Panc1 (cell line): ENCODE data around the gene DEFB132. TPM values are rescaled to one million over a fixed set of nuclear protein-coding genes. Genes with fewer than 3 reads are reported as not detected.

Experiments
- ATAC-seq: fragments of 200-7000 bp; cut with Tn5 transposase; 2 replicates; pipeline ENCODE4 v1.9.1; 2020; ENCODE audit warnings: mild to moderate bottlenecking, moderate library complexity
- Bru-seq: library from RNA; stranded (reverse); fragments of 400-500 nt; gene quantifications from one replicate; lab custom pipeline; 2021; lab: Mats Ljungman, UMichigan
- BruChase-seq, 2 experiments: library from RNA; stranded (reverse); fragments of 400-500 nt; gene quantifications; one replicate each; lab custom pipeline; 2021; lab: Mats Ljungman, UMichigan
- BruUV-seq: library from RNA; stranded (reverse); fragments of 400-500 nt; replicated peaks from 2 replicates; lab custom pipeline; 2021; lab: Mats Ljungman, UMichigan
- CTCF ChIA-PET: fragments of 300-600 bp; sonication (Branson Sonifier 250); formaldehyde crosslinking; loops from one replicate; lab custom pipeline; 2022; ENCODE audit warnings: antibody characterized with exemption; lab: Charles Lee
- POLR2A ChIA-PET: fragments of 300-600 bp; sonication (Branson Sonifier 250); formaldehyde crosslinking; loops from one replicate; lab custom pipeline; 2022; ENCODE audit warnings: antibody characterized with exemption; lab: Charles Lee
- DNase-seq: peaks from one replicate; pipeline ENCODE4 v3.0.0-alpha.2; 2010; ENCODE audit warnings: low read depth, low spot score
- H3K27ac ChIP-seq: 2 replicates; pipeline ENCODE4 v1.5.1; 2011; ENCODE audit warnings: mild to moderate bottlenecking, low read length, inconsistent platforms
- H3K27me3 ChIP-seq: fragments of 200-500 bp; sonication (Bioruptor generic); 2 replicates; pipeline ENCODE4 v1.6.0; 2014; ENCODE audit warnings: low read length, inconsistent platforms; ENCODE audit not compliant: control insufficient read depth, insufficient read depth
- H3K36me3 ChIP-seq: fragments of 200-500 bp; sonication (Bioruptor generic); 2 replicates; pipeline ENCODE4 v1.5.1; 2014; ENCODE audit warnings: inconsistent platforms, mild to moderate bottlenecking, low read length, moderate library complexity; ENCODE audit not compliant: control insufficient read depth, insufficient read depth
- H3K4me1 ChIP-seq: 2 replicates; pipeline ENCODE4 v1.5.1; 2011; ENCODE audit warnings: inconsistent platforms, mild to moderate bottlenecking, low read length, moderate library complexity; ENCODE audit not compliant: control insufficient read depth, insufficient read depth
- H3K4me3 ChIP-seq, 2 experiments: 2 replicates each; pipeline ENCODE4 v1.5.1; 2011 to 2012; ENCODE audit warnings: low read depth in 2 of 2, low read length in 2 of 2, mild to moderate bottlenecking in 2 of 2, inconsistent platforms in 1 of 2, moderate library complexity in 1 of 2
- H3K9me3 ChIP-seq: fragments of 200-500 bp; sonication (Bioruptor generic); 2 replicates; pipeline ENCODE4 v1.5.1; 2014; ENCODE audit warnings: low read depth, mild to moderate bottlenecking, inconsistent platforms, low read length, moderate library complexity; ENCODE audit not compliant: control insufficient read depth, insufficient read depth
- POLR2AphosphoS5 ChIP-seq: IDR thresholded peaks from 2 replicates; pipeline ENCODE4 v1.6.1; 2012; ENCODE audit warnings: mild to moderate bottlenecking, low read depth, low read length, moderate library complexity
- SIN3A ChIP-seq: IDR thresholded peaks from 2 replicates; pipeline ENCODE4 v1.6.1; 2012; ENCODE audit warnings: low read depth, mild to moderate bottlenecking, low read length, moderate library complexity, borderline replicate concordance; ENCODE audit not compliant: insufficient read depth
- TCF7L2 ChIP-seq: IDR thresholded peaks from 2 replicates; pipeline ENCODE4 v1.6.1; 2011; ENCODE audit warnings: mild to moderate bottlenecking, low read depth, low read length, inconsistent platforms
- in situ Hi-C: cut with HindIII; loops from 2 replicates; pipeline ENCODE4 v1.10.0; 2016; ENCODE audit warnings: low sequenced_read_pairs, low pct_unique_long_range_greater_than_20kb
- intact Hi-C: fragments of 100-400 bp; cut with micrococcal nuclease; formaldehyde crosslinking; loops from one replicate; pipeline ENCODE4 v1.10.0; 2022; ENCODE audit not compliant: unreplicated experiment
- long read RNA-seq: library from polyadenylated mRNA; unstranded; transcript quantifications from one replicate; pipeline ENCODE4 v2.0.0, GENCODE V29; 2021; ENCODE audit not compliant: unreplicated experiment
- polyA plus RNA-seq: library from polyadenylated mRNA; unstranded; fragments of >200 nt; gene quantifications from one replicate; pipeline ENCODE4 v1.2.1, GENCODE V29; 2012; ENCODE audit warnings: missing spikeins; ENCODE audit not compliant: insufficient read length
- total RNA-seq: library from RNA; stranded (reverse); gene quantifications from one replicate; pipeline ENCODE4 v1.2.1, GENCODE V29; 2021; ENCODE audit not compliant: unreplicated experiment
- TF ChIP-seq, protein P1 (sequence below), 2 experiments: IDR thresholded peaks; 2 replicates each; pipeline ENCODE4 v1.6.1; 2011 to 2012; ENCODE audit warnings: low read depth in 2 of 2, control low read depth in 1 of 2, low read length in 1 of 2, mild to moderate bottlenecking in 1 of 2, moderate library complexity in 1 of 2; ENCODE audit not compliant: insufficient read depth in 1 of 2
- TF ChIP-seq, protein P2 (sequence below): fragments of 450-650 bp; IDR thresholded peaks from 2 replicates; pipeline ENCODE4 v1.5.1; 2017; ENCODE audit warnings: mild to moderate bottlenecking

Gene DEFB132, protein sequence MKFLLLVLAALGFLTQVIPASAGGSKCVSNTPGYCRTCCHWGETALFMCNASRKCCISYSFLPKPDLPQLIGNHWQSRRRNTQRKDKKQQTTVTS
- total RNA-seq (0.10 TPM), Bru-seq, nascent RNA (percentile 14 among the genes with signal in this experiment), BruChase-seq, experiment 1, labeled RNA remaining after a 2-hour chase (percentile 28 among the genes with signal in this experiment), BruChase-seq, experiment 2, labeled RNA remaining after a 6-hour chase (percentile 29 among the genes with signal in this experiment)
- 0.10 TPM for polyA plus RNA-seq
- long read RNA-seq, result 0 reads

GRCh38 chr20:257419-257818, at the start of gene DEFB132:
TSS of gene DEFB132 (plus strand) at chr20:257724. CDS start at chr20:257779, 55 bp downstream.
- no peaks in the 10 kb centered on the region; the same call in 1 of the 2 replicates for H3K27me3 ChIP-seq
- no peaks in the 10 kb centered on the region for H3K4me1 ChIP-seq
- ChIA-PET POLR2A (no interaction called here), CTCF (no interaction called here)
- no peaks in the 10 kb centered on the region for H3K9me3 ChIP-seq
- no peak for TF ChIP-seq POLR2AphosphoS5
- TF ChIP-seq TCF7L2, result no peak
- TF ChIP-seq SIN3A, result no peak
- TF ChIP-seq, protein P1, sequence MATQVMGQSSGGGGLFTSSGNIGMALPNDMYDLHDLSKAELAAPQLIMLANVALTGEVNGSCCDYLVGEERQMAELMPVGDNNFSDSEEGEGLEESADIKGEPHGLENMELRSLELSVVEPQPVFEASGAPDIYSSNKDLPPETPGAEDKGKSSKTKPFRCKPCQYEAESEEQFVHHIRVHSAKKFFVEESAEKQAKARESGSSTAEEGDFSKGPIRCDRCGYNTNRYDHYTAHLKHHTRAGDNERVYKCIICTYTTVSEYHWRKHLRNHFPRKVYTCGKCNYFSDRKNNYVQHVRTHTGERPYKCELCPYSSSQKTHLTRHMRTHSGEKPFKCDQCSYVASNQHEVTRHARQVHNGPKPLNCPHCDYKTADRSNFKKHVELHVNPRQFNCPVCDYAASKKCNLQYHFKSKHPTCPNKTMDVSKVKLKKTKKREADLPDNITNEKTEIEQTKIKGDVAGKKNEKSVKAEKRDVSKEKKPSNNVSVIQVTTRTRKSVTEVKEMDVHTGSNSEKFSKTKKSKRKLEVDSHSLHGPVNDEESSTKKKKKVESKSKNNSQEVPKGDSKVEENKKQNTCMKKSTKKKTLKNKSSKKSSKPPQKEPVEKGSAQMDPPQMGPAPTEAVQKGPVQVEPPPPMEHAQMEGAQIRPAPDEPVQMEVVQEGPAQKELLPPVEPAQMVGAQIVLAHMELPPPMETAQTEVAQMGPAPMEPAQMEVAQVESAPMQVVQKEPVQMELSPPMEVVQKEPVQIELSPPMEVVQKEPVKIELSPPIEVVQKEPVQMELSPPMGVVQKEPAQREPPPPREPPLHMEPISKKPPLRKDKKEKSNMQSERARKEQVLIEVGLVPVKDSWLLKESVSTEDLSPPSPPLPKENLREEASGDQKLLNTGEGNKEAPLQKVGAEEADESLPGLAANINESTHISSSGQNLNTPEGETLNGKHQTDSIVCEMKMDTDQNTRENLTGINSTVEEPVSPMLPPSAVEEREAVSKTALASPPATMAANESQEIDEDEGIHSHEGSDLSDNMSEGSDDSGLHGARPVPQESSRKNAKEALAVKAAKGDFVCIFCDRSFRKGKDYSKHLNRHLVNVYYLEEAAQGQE (IDR thresholded peaks at IDR 0.05; ENCODE audit: insufficient read depth in 1 of 2, low read depth in 2 of 2, low read length in 1 of 2), result no peak
- TF ChIP-seq, protein P2, sequence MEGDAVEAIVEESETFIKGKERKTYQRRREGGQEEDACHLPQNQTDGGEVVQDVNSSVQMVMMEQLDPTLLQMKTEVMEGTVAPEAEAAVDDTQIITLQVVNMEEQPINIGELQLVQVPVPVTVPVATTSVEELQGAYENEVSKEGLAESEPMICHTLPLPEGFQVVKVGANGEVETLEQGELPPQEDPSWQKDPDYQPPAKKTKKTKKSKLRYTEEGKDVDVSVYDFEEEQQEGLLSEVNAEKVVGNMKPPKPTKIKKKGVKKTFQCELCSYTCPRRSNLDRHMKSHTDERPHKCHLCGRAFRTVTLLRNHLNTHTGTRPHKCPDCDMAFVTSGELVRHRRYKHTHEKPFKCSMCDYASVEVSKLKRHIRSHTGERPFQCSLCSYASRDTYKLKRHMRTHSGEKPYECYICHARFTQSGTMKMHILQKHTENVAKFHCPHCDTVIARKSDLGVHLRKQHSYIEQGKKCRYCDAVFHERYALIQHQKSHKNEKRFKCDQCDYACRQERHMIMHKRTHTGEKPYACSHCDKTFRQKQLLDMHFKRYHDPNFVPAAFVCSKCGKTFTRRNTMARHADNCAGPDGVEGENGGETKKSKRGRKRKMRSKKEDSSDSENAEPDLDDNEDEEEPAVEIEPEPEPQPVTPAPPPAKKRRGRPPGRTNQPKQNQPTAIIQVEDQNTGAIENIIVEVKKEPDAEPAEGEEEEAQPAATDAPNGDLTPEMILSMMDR, result no peak
- no peaks in the 10 kb centered on the region for H3K36me3 ChIP-seq
- intact Hi-C loops, result loop anchor here (5.0 kb wide), 1 partner anchor 40 kb away; no protein-coding TSS in a partner anchor
- no peak within 1 kb of the TSS for H3K4me3 ChIP-seq
- ATAC-seq, result peak; percentile 66; the same call in 1 of the 2 replicates
- DNase-seq, result no peak
- BruUV-seq, result no TSS peak
- H3K27ac ChIP-seq, result no peak within 1 kb of the TSS
- in situ Hi-C loops, result no loop called here

DNA sequence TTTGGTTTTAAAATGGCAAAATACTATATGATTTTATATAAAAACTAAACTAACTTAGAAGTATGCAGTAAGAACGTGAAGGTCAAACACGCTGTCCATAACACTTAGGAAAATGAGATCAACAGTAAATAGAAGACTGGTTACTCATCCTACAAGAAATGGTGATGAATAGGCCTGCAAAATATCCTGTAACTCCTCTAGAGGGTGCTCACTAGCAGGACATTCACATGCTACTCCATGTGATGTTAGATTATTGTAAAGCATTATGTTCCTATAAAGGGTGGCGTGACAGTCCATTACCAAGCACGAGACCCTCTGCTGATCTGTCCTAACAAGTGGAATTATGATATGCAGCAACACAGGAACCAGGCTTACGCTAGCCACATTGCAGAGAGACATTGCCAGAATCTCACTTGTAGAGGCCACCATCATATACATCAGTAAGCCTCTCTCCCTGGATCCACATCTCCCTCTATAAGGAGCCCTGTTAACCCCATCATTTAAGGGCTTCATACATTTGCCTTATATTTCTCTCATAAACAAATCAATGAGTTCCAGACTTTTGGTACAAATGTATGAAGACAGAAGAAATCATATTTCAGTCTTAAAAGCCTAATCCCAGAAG, 48.5 kb upstream of the DEFB132 start:
- POLR2A ChIA-PET, result no interaction called here
- in situ Hi-C loops, result no loop called here
- DNase-seq, result peak; percentile 55
- Histone ChIP-seq H3K36me3 (peaks cover 2% of the 10 kb centered on the region; the same call in 1 of the 2 replicates), H3K27me3 (peaks cover 30% of the 10 kb centered on the region), H3K27ac (no peak overlapping the region), H3K4me1 (no peaks in the 10 kb centered on the region), H3K9me3 (no peaks in the 10 kb centered on the region), H3K4me3 (no peak overlapping the region)
- no peak for TF ChIP-seq TCF7L2
- TF ChIP-seq, protein P2, result peak; percentile 72
- no peak for TF ChIP-seq POLR2AphosphoS5
- TF ChIP-seq SIN3A, result no peak
- TF ChIP-seq, protein P1 (IDR thresholded peaks at IDR 0.05; ENCODE audit: insufficient read depth in 1 of 2, low read depth in 2 of 2, low read length in 1 of 2), result no peak
- peak; percentile 86 for ATAC-seq
- intact Hi-C loops, result no loop called here
- CTCF ChIA-PET, result no interaction called here
- BruUV-seq, result no TSS peak
